Stimulated activated CD8-positive, alpha-beta memory T cell treated with anti-CD3 and anti-CD28 coated beads, Interleukin-4, amount 100 ng/mL, for 48 hours (primary cell): ENCODE results near the gene CHRM2.

ENCODE experiments used
- DNase-seq: peaks from one replicate; pipeline ENCODE4 v3.0.0-alpha.2; 2020

The CHRM2 gene

DNA sequence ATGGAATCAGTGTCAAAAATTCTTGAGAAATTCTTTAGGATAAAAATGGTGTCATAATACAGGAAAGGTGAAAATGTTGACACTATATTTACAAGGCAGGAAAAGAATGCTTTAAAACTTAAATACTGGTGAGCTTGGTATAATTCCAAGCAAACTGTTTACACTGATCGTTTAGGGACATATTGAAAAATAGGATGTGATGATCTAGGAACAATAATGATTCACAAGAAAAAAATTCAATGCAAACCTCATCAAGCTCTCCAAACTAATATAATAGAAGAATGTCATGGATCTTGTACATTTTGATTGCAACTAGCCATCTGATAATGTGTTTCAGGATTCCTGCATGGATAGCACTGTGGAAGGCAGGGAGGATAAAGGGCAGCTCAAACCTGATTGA lies 98.4 kb downstream of the CHRM2 start:
- no peak for DNase-seq

DNA sequence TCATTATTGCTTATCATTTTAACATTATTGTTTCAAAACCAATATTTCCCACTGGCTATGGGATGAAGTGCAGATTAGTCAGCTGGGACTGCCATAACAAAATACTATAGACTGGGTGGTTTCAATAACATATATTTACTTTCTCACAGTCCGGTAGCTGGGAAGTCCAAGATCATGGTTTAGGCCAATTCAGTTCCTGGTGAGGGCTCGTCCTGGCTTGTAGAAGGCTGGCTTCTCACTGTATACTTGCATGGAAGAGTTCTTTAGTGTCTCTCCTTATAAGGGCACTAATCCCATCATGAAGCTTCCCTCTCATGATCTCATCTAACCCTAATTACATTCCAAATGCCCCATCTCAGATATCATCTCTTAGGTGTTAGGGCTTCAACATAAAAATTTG lies 101.3 kb downstream of the CHRM2 start:
- DNase-seq: no peak

DNA sequence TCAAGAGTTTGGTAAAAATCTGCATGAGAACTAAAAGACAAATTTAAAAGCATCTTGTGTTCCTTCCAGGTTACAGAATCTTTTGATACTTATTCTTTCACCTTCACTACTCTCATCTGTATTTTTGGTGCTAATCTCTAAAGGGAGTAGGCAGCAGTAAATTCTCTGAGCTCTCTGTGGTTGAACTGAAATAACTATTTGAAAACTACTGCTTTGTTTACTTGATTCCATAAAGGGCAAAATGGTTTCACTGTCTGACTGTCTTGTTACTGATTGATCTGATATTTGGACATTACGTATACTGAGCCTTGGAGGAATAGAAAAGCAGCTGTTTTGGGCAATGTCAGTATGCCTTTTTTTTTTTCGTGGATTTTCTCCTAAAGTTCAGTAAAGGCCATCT lies 103.3 kb downstream of the CHRM2 start:
- DNase-seq: no peak

DNA sequence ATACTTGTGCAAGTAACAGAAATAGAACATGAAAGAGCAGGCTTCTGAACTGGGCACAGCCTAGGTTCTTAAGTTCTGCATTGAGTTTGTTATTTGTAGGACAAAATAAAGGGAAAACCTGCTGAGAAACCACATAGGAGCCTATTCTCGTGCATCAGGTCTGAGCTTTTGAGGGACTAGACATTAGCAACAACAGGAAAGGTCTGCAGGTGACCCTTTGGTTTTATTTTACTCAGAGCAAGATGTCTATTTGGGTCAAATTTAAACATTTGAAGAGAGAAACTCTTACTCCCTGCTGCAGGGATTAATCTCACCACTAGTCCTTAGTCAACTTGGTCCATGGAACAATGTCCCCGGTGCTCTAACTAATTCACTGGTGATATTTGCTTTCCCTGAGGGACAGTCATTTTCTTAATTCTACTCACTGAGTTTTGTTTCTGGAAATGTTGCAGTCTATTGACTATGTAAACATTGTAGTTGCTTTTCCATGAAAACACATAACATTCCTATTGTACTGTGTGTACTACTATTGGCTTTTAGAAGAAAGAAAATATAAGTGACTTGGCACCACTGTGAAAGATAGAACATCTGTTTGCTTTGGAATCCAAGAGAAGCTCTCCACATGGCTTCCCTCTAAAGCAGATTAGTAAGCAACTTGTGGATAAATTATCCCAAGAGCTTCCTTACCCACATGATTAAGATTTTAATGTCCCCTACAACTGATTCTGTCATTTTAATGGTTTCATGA lies 108.2 kb downstream of the CHRM2 start:
- DNase-seq: no peak

DNA sequence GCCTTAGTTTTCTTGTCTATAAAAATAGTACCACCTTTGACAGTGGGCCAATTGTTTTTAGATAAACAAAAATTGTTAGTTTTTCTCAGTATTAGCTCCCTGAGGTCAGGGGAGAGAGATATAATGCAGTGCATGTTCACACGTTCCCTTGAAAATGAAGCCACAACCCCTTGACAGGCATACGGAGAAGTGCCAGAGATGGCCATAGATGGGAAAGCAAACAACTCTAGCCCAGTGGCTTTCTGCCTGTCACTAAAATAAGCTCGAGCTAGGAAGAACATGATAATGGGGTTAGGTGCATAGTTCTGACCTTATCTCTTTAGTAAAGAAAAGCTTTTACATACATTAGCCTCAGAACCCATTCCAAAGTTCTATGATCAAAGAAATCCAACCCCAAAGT lies 124.9 kb downstream of the CHRM2 start:
- no peak for DNase-seq

DNA sequence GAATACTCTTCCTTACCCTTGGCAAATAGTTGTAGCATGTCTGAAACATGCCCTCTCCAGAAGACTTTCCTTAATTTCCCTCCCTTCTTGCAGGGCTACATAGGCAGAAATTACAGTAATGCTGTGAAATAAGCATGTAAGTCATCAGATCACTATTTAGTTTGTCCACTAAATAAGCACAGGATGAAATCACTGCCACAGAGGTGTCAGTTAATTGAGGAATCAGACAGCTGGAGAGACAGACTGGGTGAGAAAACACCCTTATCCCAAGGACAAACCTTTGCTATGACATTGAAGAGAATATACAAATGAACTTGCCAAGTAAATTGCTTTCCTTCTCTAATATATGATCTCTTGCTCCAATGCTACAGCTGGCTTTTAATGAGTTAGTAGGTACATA lies 129.3 kb downstream of the CHRM2 start:
- no peak for DNase-seq

DNA sequence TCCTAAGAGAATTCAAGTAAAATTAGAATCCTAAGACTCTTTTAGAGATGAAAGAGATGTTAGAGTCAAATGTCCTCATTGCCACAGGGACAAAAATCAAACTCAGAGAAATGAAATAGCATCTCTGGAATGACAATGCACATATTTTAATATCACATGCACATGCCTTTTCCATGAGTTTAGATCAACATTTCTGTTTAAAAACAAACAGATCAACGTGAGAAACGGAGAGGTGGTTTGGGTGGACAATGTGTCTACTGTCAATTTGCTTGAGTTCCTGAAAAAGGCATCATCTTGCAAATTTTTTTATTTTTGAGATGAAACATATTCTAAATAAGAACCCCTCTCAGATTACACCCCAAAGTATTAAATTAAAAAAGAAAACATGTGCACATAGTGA lies 130.0 kb downstream of the CHRM2 start:
- no peak for DNase-seq

DNA sequence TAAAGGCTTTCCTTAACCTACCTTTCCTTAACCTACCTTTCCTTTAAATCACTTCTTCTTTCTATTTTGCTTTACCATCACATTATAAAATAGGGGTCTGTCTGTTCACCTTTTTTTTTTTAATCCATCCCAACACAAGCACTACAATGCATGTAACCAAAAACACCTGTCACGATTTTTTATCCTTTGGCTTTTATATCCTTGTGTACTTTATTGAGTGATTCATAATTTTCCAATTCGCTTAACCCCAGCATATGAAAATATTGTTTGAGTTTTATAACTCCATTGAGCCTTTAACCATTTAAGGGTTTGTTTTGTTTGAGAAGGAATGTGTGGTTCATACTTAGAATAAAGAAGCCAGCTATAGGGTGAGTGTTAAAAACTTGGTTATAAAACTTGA lies 132.2 kb downstream of the CHRM2 start:
- DNase-seq: no peak

DNA sequence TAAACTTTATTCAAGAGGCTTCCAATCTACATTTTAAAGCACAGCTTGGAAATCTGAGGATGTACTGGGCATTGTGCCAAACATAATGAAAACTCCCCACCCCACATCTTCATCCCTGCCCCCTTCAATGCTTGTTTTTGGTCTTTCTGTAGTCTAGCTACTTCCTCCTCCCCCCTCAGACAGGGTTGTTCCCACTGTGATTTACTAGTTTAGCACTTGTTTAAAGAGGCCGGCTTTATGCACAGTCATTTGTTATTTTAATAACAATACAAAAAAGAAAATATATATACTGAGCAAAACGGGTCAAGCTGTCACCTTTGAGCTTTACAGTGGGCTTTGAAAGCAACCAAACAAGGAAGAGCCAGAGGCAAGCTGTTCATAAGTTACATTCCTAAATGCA lies 132.6 kb downstream of the CHRM2 start:
- no peak for DNase-seq

DNA sequence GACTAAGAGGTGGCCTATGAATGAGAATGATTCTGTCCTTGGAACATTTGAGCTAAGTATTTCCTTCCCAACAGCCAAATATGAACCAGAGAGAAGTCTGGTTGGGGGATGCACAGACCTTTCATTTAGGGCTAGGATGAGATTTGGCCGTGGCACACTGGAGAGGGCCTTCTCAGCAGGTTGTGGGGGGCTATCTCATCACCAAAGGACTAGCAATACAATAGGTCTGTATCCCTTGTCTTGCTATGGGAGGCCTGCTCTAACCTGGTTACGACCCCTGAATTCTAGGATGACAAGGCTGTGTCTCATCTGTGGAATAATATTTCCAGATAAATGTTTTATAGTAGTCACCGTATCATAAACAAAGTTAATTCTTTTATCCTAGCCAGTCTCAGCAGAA lies 133.0 kb downstream of the CHRM2 start:
- DNase-seq: no peak

DNA sequence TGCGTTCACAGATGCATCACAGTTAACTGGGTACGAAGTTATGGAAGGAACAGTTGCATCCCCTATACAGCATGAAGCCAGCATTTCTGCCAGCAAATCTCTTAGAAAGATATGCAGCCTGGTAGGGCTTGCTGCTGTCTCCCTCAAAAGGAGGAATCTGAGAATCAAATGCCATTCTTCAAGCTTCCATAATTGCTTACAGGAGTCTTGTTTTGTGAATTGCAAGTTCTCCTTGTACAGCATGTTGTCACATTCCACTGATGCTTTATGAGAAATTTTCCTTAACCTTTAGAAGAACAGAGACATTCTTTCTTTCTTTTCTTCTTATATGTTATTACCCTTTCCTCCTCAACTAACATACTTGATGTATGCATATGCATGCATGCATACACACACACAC lies 134.6 kb downstream of the CHRM2 start:
- no peak for DNase-seq

DNA sequence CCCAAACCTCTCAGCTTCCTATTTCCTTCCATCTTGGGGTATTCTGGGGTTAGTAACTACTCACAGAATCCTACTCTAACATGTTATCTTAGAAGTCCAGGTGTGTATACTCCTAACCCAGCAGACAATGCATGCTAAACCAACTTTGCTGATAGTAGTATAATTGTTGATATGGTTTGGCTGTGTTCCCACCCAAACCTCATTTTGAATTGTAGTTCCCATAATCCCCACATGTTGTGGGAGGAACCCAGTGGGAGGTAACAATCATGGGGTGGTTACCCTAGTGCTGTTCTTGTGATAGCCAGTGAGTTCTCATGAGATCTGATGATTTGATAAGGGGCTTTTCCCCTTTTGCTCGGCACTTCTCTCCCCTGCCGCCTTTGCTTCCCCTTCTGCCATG lies 135.1 kb downstream of the CHRM2 start:
- DNase-seq: no peak

DNA sequence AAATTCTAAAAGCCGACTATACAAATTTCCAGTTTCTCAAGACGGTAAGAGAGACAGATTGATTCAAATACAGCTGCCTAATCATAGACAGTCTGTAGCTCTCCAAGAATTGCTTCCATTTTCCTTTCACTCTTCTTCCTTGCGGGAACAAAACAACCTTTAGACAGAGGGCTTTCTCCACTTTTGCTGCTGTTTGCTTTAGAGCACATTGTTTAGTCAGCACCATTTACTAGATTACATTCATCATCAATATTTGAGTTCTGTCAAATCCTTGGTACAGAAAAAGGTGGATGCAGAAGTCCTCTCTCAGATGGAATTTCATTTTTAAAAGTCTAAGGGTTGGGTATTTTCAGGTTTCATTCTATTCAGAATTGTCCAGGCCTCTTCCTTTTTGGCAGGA lies 137.4 kb downstream of the CHRM2 start:
- DNase-seq: no peak

DNA sequence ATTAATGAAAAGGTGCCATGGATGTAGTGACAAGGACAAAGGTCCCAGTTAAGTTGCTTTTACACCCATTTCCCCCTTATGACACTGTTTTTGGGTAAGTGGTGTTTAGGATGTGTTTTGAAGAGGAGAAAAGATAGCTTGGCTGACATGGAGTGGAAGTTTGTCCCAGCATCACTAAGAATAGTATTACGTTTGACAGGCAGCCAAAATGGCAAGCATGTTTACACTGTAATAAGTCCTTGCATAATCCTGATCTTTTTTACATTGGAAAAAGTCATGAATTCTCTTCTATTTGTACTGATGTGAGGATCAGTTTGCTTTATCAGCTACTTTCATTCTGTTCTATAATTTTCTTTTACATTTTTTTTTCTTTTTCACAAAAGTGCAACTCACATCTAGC lies 137.8 kb downstream of the CHRM2 start:
- DNase-seq: no peak

DNA sequence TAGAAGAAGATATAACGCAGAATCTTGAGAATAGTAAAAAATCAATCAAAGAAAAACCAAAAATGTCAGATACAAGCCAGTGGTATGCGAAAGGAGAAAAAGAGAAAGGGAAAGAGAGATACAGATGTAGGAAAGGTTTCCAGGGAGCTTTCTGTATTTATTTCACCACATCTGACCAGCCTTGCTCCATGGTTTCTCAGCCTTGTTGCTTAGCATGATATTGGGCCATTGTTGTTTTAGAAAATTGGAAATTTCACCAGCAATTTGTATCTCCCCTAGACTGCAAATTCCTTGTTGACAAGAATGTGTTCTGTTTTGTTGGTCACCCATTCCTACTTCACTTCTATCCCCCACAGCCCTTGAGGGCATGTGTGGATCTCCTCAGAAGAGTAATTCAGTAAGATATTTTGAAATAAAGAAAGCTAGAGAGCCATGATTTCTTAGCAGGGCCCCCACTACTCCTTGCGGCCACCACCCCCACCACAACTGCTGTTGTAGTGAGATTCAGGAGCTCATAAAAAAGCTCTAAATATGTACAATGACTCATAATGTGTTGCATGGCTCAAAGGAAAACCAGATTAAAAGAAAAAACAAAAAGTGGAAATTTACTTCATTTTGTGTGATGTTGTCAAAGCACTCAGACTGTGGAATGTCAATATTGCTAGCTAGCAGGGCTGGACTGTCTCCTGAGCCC lies 138.7 kb downstream of the CHRM2 start:
- no peak for DNase-seq

DNA sequence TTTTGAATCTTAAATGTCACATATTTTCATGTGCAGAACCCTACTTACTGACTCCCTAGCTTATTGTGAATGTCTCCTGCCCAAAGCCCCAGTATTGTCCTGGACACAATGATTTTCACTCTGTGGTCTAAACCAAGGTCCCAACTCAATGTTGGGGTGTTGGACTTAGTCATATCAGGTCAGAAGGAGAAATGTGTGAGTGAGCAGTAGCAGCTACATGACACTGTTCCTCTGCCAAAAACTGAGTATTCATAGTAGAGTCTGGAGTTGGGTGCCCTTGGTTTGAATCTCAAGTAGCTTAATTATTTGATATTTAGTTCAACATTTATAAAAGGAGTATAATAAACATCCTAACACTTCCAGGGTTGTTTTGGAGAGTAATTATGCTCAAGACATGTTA lies 141.0 kb downstream of the CHRM2 start:
- no peak for DNase-seq

DNA sequence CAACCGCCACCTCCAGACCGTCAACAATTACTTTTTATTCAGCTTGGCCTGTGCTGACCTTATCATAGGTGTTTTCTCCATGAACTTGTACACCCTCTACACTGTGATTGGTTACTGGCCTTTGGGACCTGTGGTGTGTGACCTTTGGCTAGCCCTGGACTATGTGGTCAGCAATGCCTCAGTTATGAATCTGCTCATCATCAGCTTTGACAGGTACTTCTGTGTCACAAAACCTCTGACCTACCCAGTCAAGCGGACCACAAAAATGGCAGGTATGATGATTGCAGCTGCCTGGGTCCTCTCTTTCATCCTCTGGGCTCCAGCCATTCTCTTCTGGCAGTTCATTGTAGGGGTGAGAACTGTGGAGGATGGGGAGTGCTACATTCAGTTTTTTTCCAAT lies 146.6 kb downstream of the CHRM2 start:
- DNase-seq: no peak

DNA sequence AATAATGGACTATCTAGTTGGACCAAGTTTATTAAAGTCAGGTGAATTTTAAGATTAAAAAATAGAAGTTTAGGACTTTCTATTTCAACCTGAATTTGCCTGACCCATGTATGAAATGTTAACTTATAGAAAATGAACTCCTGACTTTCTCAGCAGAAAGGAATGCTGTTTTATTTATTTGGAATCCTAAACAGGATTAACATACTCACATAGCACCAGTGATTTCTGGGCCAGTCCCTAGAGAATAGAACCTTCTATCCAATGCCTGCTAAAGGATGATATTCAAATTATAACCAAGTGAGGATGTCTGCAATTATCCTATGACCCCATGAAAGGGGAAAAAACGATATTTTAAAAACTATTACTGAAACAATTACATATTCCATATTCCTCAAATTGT lies 148.8 kb downstream of the CHRM2 start:
- DNase-seq: no peak

DNA sequence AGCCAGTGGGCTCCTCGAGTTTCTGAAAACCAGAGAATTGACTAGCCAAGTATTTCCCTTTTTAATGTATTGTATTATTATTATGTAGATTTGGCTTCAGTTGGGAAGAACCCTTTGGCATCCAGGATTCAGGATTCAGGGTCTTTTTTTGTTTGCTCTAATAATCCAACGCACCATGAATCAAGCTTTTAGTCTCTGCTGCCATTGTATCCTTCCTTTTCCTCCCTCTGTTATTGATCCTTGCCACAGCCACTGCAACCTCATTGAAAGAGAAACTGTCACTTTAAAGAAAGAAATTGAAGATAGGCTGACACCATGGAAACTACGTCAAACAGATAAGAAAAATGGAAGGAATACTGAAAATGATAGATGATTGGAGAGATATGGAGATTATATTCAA lies 150.0 kb downstream of the CHRM2 start:
- no peak for DNase-seq

DNA sequence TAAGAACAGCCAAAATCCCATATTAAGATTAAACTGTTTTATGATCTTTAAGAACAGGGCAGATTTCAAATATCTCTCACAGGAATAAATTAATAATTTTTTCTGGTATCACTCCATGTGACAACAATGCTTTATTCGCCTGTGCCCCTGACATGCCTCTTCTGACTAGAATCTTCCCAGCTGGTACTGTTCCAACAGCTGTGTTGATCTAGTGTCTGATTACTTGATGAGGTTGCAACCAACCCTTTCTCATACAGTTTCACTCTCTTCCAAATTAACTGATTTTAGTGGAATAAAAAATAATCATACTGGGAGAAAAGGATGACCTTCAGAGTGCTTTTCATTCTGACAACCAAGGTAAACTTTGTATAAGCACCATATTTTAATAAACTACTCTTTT lies 151.9 kb downstream of the CHRM2 start:
- no peak for DNase-seq

DNA sequence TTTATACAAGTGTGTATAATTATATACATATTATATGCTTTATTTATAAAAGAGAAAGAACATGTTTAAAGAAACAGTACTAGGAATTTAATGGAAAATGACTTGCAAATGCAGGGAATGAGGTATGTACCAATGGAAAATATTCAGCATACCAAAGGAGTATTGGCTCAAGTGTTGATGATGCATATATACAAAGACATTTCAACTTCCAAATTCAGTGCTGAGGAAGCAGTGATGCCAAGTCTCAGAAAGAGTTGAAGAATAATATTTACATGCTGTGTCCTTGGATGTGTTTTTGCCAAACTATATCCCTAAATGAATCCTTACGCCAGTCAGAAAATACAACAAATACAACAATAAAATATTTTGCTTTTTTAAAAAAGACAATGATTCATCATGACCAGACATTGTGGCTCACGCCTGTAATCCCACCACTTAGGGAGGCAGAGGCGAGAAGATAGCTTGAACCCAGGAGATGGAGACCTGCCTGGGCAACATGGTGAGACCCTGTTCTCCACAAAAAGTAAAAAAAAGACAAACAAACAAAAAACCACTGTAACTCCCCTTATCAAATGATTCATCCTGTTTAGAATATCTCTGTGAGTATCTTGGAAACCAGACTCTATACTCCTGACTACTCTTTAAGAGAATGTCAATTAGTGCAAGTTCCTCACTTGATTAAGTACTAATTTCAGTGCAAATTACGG lies 157.2 kb downstream of the CHRM2 start:
- no peak for DNase-seq

DNA sequence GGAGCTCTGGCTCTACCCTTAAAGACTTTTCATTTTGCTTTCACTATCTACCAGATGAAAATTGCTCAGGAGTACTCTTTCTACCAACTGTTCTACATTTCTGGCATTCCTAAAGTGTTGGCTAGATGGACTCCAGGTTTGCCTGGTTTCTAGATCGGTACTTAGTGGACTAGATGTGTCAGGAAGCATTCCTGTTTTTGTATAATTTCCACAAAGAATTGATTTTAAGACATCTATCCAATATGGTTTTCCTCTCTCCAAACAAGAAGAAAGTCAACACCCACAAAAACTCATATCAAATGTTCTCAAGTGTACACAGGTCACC lies 157.7 kb downstream of the CHRM2 start:
- no peak for DNase-seq

DNA sequence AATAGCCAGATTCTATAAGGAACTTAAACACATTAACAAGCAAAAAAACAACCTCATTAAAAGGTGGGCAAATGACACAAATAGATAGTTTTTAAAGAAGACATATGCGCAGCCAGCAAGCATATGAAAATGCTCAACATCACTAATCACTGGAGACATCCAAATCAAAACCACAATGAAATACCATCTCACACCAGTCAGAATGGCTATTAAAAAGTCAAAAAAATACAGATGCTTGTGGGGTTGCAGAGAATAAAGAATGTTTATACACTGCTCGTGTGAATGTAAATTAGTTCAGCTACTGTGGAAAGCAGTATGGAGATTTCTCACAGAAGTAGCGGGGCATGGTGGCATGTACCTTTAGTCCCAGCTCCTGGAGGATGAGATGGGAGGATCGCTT lies 164.0 kb downstream of the CHRM2 start:
- no peak for DNase-seq

DNA sequence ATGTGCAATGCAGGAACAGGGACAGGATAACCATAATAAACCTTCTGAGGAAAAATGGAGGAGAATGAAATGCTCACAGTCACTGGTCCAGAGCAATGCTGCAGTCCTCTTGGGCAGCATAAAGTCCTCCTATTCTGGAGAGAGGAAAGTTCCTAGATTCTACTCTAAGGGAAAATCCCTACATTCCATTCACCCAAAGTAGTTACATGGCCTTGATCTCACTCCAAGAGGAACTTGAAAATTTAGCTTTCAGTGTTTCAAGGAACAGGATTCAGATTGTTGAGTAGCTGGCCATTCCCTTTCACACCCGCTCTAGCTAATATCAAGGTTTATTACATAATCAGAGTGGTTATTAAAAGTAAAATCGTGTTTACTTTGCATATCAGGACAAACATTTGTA lies 168.3 kb downstream of the CHRM2 start:
- DNase-seq: no peak

DNA sequence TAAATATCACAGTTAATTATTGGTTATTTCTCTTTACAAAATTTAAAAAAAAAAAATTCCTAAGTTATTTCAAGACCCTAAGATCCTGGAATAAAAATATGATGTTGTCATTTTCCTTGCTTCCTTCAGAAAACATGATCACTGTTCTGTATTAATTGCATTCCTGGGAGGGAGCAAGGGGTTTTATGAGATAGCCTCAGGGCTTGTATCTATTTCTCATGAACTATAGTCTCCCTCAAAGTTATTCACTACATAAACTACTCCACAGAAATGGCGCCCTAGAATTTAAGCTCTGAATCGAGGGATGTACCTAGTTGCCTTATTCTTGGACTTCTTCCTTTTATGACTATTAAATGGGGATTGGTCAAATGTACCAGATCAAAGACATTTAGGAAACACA lies 170.3 kb downstream of the CHRM2 start:
- DNase-seq: no peak
